Vagina (tissue), 2 donors: ENCODE measurements around the gene GRAMD1B. TPM values are rescaled to one million over a fixed set of nuclear protein-coding genes. Genes with fewer than 3 reads are reported as not detected.

Experiments
- DNase-seq, 2 donors: peaks; one replicate each; pipeline ENCODE4 v3.0.0-alpha.2; 2017; ENCODE audit errors: extremely low spot score in 2 of 2
- H3K27ac ChIP-seq: fragments of 200-600 bp; sonication (generic); one replicate; pipeline ENCODE4 v1.5.1; 2019
- H3K27me3 ChIP-seq: fragments of 200-600 bp; sonication (generic); one replicate; pipeline ENCODE4 v1.5.1; 2019
- H3K36me3 ChIP-seq, 2 donors: fragments of 200-600 bp; sonication (generic); one replicate each; pipeline ENCODE4 v1.5.1; 2017 to 2019
- H3K4me1 ChIP-seq: fragments of 200-600 bp; sonication (generic); one replicate; pipeline ENCODE4 v1.5.1; 2019
- H3K4me3 ChIP-seq, 2 donors: fragments of 200-600 bp; sonication (generic); 1 replicate in 1 of 2; 2 replicates in 1 of 2; pipeline ENCODE4 v1.5.1; 2016 to 2019
- H3K9me3 ChIP-seq: fragments of 200-600 bp; sonication (generic); one replicate; pipeline ENCODE4 v1.5.1; 2019
- CTCF ChIP-seq, 3 experiments: fragments of 450-650 bp in 2 of 3; fragments of 200-600 bp in 1 of 3; sonication (generic) in 1 of 3; IDR thresholded peaks; one replicate each; pipeline ENCODE4 v1.5.1; 2017 to 2019; ENCODE audit warnings: antibody characterized with exemption in 3 of 3, mild to moderate bottlenecking in 2 of 3, moderate library complexity in 2 of 3
- POLR2A ChIP-seq, 2 donors: fragments of 450-650 bp; IDR thresholded peaks; one replicate each; pipeline ENCODE4 v1.6.1; 2017; ENCODE audit warnings: antibody characterized with exemption in 2 of 2, mild to moderate bottlenecking in 2 of 2, moderate library complexity in 2 of 2
- POLR2AphosphoS5 ChIP-seq, 2 donors: sonication (generic); formaldehyde crosslinking; IDR thresholded peaks; one replicate each; pipeline ENCODE4 v1.9.0; 2017; ENCODE audit warnings: antibody characterized with exemption in 2 of 2, mild to moderate bottlenecking in 2 of 2, low read depth in 1 of 2; ENCODE audit not compliant: insufficient read depth in 1 of 2
- intact Hi-C: fragments of 100-400 bp; cut with DNase I; formaldehyde crosslinking; loops from one replicate; pipeline ENCODE4 v1.15.1; 2023
- total RNA-seq: library from RNA; depleted of rRNA; stranded (reverse); fragments of >200 nt; gene quantifications from one replicate; pipeline ENCODE4 v1.2.3, GENCODE V29; 2016

GRAMD1B gene
- total RNA-seq, 1 donor from 2014 or later, result 4.9 TPM

GRCh38 chr11:123483466-123483865 lies 53.4 kb downstream of the GRAMD1B start:
- DNase-seq, result no peak
- no peaks in the 10 kb centered on the region for H3K9me3 ChIP-seq
- H3K4me1 ChIP-seq, result no peaks in the 10 kb centered on the region
- H3K36me3 ChIP-seq, result no peaks in the 10 kb centered on the region
- intact Hi-C loops, result no loop called here
- H3K4me3 ChIP-seq, result no peak overlapping the region
- H3K27ac ChIP-seq, result no peak overlapping the region
- H3K27me3 ChIP-seq, result no peaks in the 10 kb centered on the region
- TF ChIP-seq CTCF (IDR thresholded peaks at IDR 0.05), result no peak
- TF ChIP-seq POLR2AphosphoS5 (IDR thresholded peaks at IDR 0.05; ENCODE audit: insufficient read depth in 1 of 2, low read depth in 1 of 2), result no peak
- TF ChIP-seq POLR2A (IDR thresholded peaks at IDR 0.05), result no peak

GRCh38 chr11:123484448-123484847 lies 54.4 kb downstream of the GRAMD1B start:
- no peak overlapping the region for H3K27ac ChIP-seq
- DNase-seq, result no peak
- TF ChIP-seq POLR2A (IDR thresholded peaks at IDR 0.05), result no peak
- TF ChIP-seq POLR2AphosphoS5 (IDR thresholded peaks at IDR 0.05; ENCODE audit: insufficient read depth in 1 of 2, low read depth in 1 of 2), result no peak
- TF ChIP-seq CTCF (IDR thresholded peaks at IDR 0.05), result no peak
- no peaks in the 10 kb centered on the region for H3K4me1 ChIP-seq
- intact Hi-C loops, result no loop called here
- no peak overlapping the region for H3K4me3 ChIP-seq
- no peaks in the 10 kb centered on the region for H3K36me3 ChIP-seq
- H3K9me3 ChIP-seq, result no peaks in the 10 kb centered on the region
- no peaks in the 10 kb centered on the region for H3K27me3 ChIP-seq

- no peaks in the 10 kb centered on the region for H3K27me3 ChIP-seq
- H3K27ac ChIP-seq, result no peak overlapping the region
- H3K4me3 ChIP-seq, result no peak overlapping the region
- TF ChIP-seq CTCF (IDR thresholded peaks at IDR 0.05) (no peak), POLR2AphosphoS5 (IDR thresholded peaks at IDR 0.05; ENCODE audit: insufficient read depth in 1 of 2, low read depth in 1 of 2) (no peak), POLR2A (IDR thresholded peaks at IDR 0.05) (no peak)
- H3K4me1 ChIP-seq, result no peaks in the 10 kb centered on the region
- DNase-seq, result no peak
- intact Hi-C loops, result no loop called here
- H3K36me3 ChIP-seq, result no peaks in the 10 kb centered on the region
- H3K9me3 ChIP-seq, result no peaks in the 10 kb centered on the region
These were observed 57.2 kb downstream of the GRAMD1B start for GRCh38 chr11:123487157-123487744.

- Histone ChIP-seq H3K4me3 (no peak overlapping the region), H3K4me1 (no peaks in the 10 kb centered on the region), H3K9me3 (no peaks in the 10 kb centered on the region), H3K27me3 (no peaks in the 10 kb centered on the region), H3K36me3 (no peaks in the 10 kb centered on the region), H3K27ac (no peak overlapping the region)
- no peak for TF ChIP-seq POLR2A (IDR thresholded peaks at IDR 0.05)
- no peak for TF ChIP-seq CTCF (IDR thresholded peaks at IDR 0.05)
- TF ChIP-seq POLR2AphosphoS5 (IDR thresholded peaks at IDR 0.05; ENCODE audit: insufficient read depth in 1 of 2, low read depth in 1 of 2), result no peak
- intact Hi-C loops, result loop anchor here (5.0 kb wide), 1 partner anchor 458 kb away; no protein-coding TSS in a partner anchor
- DNase-seq, result no peak
These were observed 60.5 kb downstream of the GRAMD1B start for GRCh38 chr11:123490527-123490926.

GRCh38 chr11:123491241-123491640 lies 61.2 kb downstream of the GRAMD1B start:
- TF ChIP-seq CTCF (IDR thresholded peaks at IDR 0.05) (no peak), POLR2AphosphoS5 (IDR thresholded peaks at IDR 0.05; ENCODE audit: insufficient read depth in 1 of 2, low read depth in 1 of 2) (no peak), POLR2A (IDR thresholded peaks at IDR 0.05) (no peak)
- no peak overlapping the region for H3K27ac ChIP-seq
- H3K4me3 ChIP-seq, result no peak overlapping the region
- no peaks in the 10 kb centered on the region for H3K27me3 ChIP-seq
- no peaks in the 10 kb centered on the region for H3K4me1 ChIP-seq
- no peak for DNase-seq
- no peaks in the 10 kb centered on the region for H3K9me3 ChIP-seq
- no peaks in the 10 kb centered on the region for H3K36me3 ChIP-seq
- intact Hi-C loops, result loop anchor here (5.0 kb wide), 1 partner anchor 459 kb away; no protein-coding TSS in a partner anchor
